ENCODE data around the gene HJURP.
"Not testable (repeated sequence)": the region's sequence is repeated elsewhere in the genome, so short reads cannot be mapped to it uniquely, and the experiment has no call there.

The HJURP gene

GRCh38 chr2:233854241-233854981 lies at the start of gene HJURP:
TSS of gene HJURP (minus strand) at chr2:233854535. CDS start at chr2:233854500, 35 bp downstream.
- peak; percentile 95 to 97 for DNase-seq

GRCh38 chr2:233901884-233902283 lies 47.5 kb upstream of the HJURP start:
- no peak for DNase-seq

- no peak for DNase-seq
Measured at GRCh38 chr2:233901367-233901766, 47.0 kb upstream of the HJURP start.

GRCh38 chr2:233896253-233896652 lies 41.9 kb upstream of the HJURP start:
- DNase-seq, result not testable (repeated sequence)

DNA sequence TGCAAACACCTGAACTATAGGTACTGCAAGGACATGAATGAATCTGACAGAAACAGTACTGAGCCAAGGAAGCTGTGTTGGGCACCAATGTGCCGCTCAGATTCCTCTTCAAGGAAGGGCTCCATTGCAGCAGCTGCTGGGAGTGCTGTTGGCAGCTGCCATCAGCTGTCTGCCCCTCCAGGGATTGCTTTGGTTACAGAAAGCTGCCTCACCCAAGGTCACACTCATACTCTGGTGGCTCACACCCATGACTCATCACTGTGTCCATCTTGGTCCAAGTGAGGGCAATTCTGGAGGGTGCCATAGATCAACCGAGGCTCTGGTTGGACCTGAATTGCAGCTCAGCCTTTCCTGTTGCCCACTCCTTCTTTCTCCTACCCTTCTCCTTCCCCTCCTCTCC lies 38.5 kb upstream of the HJURP start:
- DNase-seq, result no peak

DNA sequence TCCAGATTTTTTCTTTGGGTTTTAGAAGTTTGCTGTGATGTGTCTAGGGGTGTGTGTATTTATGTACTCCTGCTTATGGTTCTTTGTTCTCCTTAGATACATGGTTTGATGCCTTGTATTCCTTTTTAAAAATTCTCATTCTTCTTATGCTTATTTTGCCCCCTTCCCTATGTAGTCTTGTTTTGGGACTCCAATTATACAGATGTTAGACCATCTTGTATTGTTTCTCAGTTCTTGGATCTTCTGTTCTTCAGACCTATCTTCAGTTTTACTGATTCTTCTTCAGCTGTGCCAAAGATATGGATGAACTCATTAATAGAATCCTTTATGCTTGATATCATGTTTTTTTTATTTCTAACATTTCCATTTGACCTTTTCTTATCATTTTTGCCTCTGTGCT lies 28.0 kb upstream of the HJURP start:
- DNase-seq, result no peak

- not testable (repeated sequence) for DNase-seq
Measured at GRCh38 chr2:233872125-233872524, 17.8 kb upstream of the HJURP start.

- DNase-seq, result no peak
Measured at GRCh38 chr2:233871432-233871831, 17.1 kb upstream of the HJURP start.

DNA sequence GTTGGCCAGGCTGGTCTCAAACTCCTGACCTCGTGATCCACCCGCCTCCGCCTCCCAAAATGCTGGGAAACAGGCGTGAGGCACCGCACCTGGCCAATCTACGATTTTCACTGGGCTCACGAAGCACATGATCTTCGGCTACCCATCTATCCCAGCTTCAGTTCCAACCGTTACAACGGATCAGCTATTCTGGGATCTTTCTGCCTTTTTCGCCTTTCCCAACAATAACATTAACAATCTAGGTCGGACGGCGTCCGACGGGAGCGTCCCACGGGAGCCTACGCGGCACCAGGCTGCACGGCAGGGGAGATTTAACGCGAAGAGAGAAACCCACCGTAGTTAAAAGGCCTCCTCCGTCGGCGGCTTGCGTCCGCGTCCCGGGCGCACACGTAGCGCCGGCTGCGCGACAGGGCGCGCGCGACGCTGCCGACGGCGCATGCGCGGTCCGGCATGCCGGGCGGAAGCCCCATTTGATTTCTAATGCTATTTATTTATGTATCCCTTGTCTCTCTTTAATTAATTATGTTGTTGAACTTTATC lies 13.7 kb upstream of the HJURP start, which contains the start of gene MSL3B:
MSL3B (minus strand) TSS at position 394 of the 540 bp plus-strand sequence.
- DNase-seq, result peak; percentile 58 to 78

DNA sequence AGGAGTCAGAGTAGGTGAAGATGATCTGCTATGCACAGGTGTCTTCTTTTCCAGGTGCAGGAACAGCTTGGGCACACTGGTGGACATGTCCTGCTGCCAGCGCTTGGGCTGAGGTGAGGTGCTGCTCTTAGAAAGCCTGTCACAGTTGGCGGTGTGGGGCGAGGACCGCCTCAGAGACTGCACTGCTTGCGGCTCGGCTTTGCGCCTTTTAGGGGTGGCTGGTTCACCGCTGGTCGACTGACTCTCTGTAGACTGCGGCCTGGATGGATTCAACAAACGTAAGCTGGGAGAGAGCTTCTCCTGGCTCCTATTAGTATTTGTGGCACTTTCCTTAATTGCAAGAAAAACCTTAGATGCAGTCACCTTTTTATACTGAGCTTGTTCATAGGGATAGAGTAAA lies 12.1 kb upstream of the HJURP start:
- no peak for DNase-seq

- DNase-seq, result no peak
Measured at GRCh38 chr2:233865838-233866237, 11.5 kb upstream of the HJURP start.

- DNase-seq, result no peak
Measured at GRCh38 chr2:233862261-233862768, 8.0 kb upstream of the HJURP start.

DNA sequence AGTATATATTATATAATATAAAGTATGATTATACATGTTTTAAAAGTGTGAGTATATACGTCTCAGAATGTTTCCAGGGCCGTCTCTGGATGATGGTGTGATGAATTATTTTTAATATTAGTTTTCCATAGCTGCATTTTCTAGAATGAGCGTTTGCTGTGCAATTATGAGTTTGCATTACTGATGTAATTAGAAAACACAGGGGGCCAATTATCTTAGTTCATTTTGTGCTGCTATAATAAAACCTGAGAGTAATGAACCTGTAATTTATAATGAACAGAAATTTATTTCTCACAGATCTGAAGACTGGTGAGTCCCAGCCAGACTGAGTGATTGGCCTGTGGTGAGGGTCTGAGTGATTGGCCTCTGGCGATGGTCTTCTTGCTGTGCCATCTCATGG lies 4.0 kb upstream of the HJURP start:
- DNase-seq, result no peak

- peak; percentile 9 to 79 for DNase-seq
Measured at GRCh38 chr2:233857511-233858141, 3.3 kb upstream of the HJURP start.

DNA sequence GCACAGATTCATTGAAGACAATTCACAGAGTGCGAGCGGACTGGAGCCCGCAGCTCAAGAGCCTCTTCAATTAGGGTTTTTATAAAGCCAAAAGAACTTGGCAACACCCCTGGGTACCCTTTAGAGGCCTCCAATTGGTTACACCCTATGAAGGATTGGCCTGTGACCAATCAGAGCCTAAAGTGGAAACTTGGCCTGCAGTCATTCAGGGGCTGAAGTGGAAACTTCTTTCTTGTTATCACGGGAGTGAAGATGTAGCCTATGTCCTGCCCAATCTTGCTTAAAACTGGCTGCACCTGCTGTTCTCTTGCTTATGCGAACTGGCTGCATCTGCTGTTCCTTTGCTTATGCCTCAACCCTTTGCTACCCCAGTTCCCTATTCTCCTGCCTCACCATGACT lies 1.8 kb upstream of the HJURP start:
- DNase-seq, result no peak

DNA sequence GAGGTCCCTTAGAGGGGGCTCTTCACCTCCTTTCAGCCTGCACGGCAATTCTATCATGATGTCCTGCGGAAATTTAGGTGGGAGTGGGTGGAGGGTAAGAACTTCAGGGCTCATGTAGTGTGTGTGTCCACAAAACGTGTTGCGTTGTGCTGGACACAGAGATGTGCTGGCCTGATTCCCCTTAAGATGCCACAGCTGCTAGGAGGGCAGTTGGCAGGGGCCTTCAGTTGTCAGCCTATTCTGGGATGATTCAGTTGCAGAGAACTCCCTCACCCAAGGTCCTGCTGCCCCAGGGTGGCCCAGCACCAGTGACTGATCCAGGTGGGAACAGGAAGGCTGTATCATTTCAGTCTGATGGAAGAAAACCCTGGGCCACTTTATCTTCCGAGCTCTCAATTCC lies 1.0 kb upstream of the HJURP start:
- no peak for DNase-seq

GRCh38 chr2:233853883-233854240 lies 473 bp downstream of the HJURP start:
- no peak for DNase-seq

GRCh38 chr2:233853353-233853752 lies 982 bp downstream of the HJURP start:
- no peak for DNase-seq

GRCh38 chr2:233852056-233852455 lies 2.3 kb downstream of the HJURP start:
- DNase-seq, result no peak

DNA sequence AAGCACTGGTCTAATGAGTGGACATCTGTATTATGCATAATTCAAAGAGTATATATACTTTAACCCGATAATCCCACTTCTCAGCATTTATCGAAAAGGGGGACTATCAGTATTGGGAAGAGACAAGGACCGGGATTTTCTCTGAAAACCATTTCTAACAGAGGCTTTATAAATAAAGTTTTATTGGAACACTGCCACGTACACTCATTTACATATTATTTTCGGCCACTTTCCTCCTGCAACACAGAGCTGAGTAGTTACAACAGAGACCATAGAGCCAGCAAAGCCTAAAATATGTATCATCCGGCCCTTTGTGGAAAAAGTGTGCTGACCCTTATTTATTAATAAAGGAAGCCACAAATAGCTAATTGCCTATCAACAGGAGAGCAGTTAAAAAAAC lies 3.2 kb downstream of the HJURP start:
- DNase-seq, result no peak

- no peak for DNase-seq
Measured at GRCh38 chr2:233850745-233851144, 3.6 kb downstream of the HJURP start.

GRCh38 chr2:233849607-233850271 lies 4.6 kb downstream of the HJURP start:
- DNase-seq, result no peak

DNA sequence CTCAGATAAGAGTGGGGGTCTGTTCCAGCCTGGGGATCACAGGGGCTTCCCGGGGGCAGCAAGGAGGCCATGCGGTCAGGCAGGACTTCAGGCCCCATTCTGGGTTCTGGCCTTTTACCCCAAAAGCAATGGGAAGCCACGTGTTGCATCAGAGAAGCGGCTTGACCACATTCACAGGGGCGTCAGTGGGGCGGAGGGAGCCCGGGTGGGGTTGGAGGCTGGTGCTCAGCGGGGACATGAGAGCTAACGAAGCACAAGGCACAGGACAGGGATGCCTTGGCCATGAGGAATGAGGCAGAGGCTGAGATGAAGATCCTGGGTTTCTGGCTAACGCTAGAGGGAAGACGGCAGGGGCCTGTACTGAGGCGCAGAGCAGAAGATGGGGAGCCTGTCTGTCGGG lies 6.1 kb downstream of the HJURP start:
- no peak for DNase-seq

Measured in NCI-H2081 (cell line).